ENCODE results near the gene SYNPO2L.

- TF ChIP-seq GATA2 (IDR thresholded peaks at IDR 0.05; ENCODE audit: low read depth, low read length): no peak
- TF ChIP-seq GATA3 (IDR thresholded peaks at IDR 0.05; ENCODE audit: low read depth, low read length): no peak
Observed at GRCh38 chr10:73650537-73651331, 5.1 kb downstream of the SYNPO2L start.

All from SH-SY5Y (cell line).